Nephron (organoid): ENCODE data around the gene NOMO2.
"Not testable (repeated sequence)": the region's sequence is repeated elsewhere in the genome, so short reads cannot be mapped to it uniquely, and the experiment has no call there.

Source experiments
- H3K27ac Mint-ChIP-seq, 3 experiments: 2 replicates each; pipeline ENCODE4 v1.8.0; 2020; ENCODE audit warnings: mixed read lengths in 3 of 3, mild to moderate bottlenecking in 2 of 3, moderate library complexity in 1 of 3
- H3K27me3 Mint-ChIP-seq: 2 replicates; pipeline ENCODE4 v1.8.0; 2021; ENCODE audit warnings: low read depth, mild to moderate bottlenecking, moderate library complexity, mixed read lengths
- H3K36me3 Mint-ChIP-seq: 2 replicates; pipeline ENCODE4 v1.8.0; 2020; ENCODE audit warnings: low read depth, mixed read lengths
- H3K4me1 Mint-ChIP-seq: 2 replicates; pipeline ENCODE4 v1.8.0; 2020; ENCODE audit warnings: mixed read lengths
- H3K4me3 Mint-ChIP-seq, 3 experiments: 2 replicates each; pipeline ENCODE4 v1.8.0; 2020; ENCODE audit warnings: mild to moderate bottlenecking in 3 of 3, mixed read lengths in 3 of 3, moderate library complexity in 2 of 3
- H3K9me3 Mint-ChIP-seq: 2 replicates; pipeline ENCODE4 v1.8.0; 2020; ENCODE audit warnings: mixed read lengths

NOMO2 gene

DNA sequence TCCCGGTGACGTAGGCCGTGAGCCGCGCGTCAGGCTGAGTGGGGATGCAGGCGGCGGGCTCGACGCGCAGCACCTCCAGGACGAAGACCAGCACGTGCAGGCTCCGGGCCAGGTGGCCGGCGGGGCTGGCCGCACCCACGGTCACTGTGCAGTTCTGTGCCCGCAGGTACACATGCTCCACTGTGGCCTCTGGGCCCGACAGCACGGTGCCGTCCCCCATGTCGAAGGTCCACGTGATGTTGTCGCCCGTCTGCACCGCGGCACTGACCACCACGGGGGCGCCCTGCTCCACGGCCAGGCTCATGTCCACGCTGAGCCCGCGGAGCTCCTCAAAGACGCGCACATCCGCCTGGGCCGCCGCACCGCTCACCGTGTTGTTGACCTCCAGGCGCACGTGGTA is 174.1 kb downstream of the NOMO2 start:
- not testable (repeated sequence) for H3K27me3 Mint-ChIP-seq, H3K4me3 Mint-ChIP-seq, H3K4me1 Mint-ChIP-seq, H3K36me3 Mint-ChIP-seq, H3K27ac Mint-ChIP-seq, H3K9me3 Mint-ChIP-seq

DNA sequence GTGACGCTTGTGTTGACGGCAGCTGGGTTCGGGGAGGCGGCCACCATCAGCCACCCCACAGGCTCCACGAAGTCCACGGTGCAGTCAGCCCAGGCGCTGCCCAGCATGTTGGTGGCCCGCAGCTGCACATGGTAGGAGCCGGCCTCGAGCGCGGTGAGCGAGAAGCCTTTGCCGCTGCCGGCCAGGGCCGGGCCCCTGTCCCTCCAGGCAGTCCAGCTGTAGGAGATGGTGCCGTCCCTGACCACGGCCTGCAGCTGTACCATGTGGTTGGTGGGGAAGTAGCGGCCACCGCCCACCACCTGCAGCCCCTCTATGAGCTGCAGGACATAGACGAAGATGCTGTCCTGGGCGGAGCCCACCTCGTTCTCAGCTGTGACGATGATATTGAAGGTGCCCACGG is 175.4 kb downstream of the NOMO2 start:
- H3K36me3 Mint-ChIP-seq, H3K9me3 Mint-ChIP-seq, H3K27me3 Mint-ChIP-seq, H3K4me1 Mint-ChIP-seq, H3K27ac Mint-ChIP-seq, H3K4me3 Mint-ChIP-seq: not testable (repeated sequence)

DNA sequence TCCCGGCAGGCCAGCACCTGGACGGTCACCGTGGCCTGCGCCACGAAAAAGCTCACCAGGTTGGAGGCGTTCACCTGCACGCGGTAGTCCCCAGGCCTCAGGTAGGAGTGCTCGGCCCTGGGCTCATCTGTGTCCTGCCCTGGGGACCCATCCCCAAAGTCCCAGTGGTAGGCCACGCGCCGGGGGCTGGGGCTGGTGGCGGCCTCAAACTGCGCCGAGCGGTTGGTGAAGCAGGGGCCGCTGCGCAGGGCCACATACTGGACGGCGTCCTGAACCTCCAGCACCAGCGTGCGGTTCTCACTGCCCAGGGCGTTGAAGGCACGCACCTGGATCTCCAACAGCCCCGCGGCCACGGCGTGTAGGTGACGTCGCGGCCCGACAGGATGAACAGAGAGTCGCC is 176.6 kb downstream of the NOMO2 start:
- not testable (repeated sequence) for H3K27ac Mint-ChIP-seq, H3K4me1 Mint-ChIP-seq, H3K4me3 Mint-ChIP-seq, H3K36me3 Mint-ChIP-seq, H3K9me3 Mint-ChIP-seq, H3K27me3 Mint-ChIP-seq

DNA sequence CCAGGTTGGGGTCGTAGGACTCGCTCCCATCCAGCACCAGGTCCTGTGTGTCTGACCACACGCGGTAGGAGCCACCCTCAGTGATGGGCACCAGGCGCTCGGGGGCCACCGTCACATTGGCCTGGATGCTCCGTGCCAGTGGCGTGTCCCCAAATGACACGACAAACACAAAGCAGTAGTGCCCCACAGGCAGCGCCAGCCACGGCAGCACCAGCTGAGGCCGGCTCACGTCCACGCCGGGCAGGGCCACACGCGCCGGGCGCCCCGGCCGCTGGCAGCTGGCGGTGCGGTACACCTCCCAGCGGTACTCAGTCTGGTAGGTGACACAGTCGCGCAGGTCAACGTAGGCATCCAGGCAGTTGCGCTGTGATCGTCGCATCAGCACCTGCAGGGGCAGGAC is 177.0 kb downstream of the NOMO2 start:
- not testable (repeated sequence) for H3K27ac Mint-ChIP-seq, H3K9me3 Mint-ChIP-seq

DNA sequence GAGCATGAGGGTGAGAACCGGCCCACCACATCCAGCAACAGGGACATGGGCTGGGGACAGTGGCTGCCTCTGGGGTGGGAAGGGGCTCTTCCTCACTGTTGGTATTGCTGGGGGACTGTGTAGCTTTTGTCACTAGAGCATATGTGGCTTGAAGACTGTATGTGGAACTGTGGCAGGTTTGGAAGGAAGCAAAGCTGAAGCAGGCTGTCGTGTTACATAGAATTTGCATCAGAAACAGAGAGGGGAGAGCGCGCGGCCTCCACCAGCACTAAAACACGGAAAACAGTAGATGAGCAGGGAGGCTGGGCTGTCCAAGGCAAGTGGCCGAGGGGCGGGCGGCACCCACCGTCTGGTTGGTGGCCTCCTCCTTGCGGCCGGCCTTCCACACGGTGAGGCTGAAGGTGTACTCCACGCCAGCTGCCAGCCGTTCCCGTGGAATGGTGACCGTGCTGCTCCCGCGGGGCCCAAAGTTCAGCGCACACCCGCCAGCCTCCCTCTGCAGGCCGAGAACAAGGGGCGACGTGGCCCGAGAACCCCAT is 177.7 kb downstream of the NOMO2 start:
- not testable (repeated sequence) for H3K36me3 Mint-ChIP-seq, H3K4me1 Mint-ChIP-seq, H3K27ac Mint-ChIP-seq, H3K4me3 Mint-ChIP-seq, H3K27me3 Mint-ChIP-seq, H3K9me3 Mint-ChIP-seq

More for the DNA sequence above, 177.0 kb downstream of the NOMO2 start:
- H3K4me1 Mint-ChIP-seq, H3K36me3 Mint-ChIP-seq, H3K27me3 Mint-ChIP-seq, H3K4me3 Mint-ChIP-seq: not testable (repeated sequence)

DNA sequence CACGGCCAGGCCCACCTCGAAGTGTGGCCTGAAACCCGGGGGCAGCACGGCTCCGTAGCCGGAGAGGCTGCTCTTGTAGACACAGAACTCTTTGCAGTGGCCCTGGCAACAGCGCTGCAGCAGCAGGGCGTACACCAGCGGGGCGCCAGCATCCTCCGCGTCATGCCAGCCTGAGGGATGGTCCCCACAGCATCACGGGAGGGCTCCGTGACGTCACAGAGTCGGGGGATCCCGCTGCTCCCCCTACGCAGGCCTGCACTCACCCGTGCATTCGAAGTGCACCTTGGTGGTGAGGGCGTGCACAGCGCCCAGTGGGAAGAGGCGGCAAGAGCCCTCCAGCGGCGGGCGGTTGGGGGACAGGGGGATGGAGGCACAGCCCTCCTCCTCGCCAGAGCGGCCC is 179.2 kb downstream of the NOMO2 start:
- not testable (repeated sequence) for H3K4me1 Mint-ChIP-seq, H3K27me3 Mint-ChIP-seq, H3K9me3 Mint-ChIP-seq, H3K27ac Mint-ChIP-seq, H3K36me3 Mint-ChIP-seq, H3K4me3 Mint-ChIP-seq
